HepG2 (cell line): ENCODE data around the gene SLC1A4.

Experiments used
- BHLHE40 ChIP-seq: IDR thresholded peaks from 2 replicates; pipeline ENCODE4 v1.6.1; 2011; ENCODE audit warnings: low read length, improper control_type of control experiment
- BRD4 ChIP-seq: sonication (generic); formaldehyde crosslinking; IDR thresholded peaks from 2 replicates; pipeline ENCODE4 v1.4.0; 2020; ENCODE audit warnings: missing genetic modification reagents
- CTCF ChIP-seq: sonication (generic); formaldehyde crosslinking; IDR thresholded peaks from 2 replicates; pipeline ENCODE4 v1.5.0; 2020; ENCODE audit warnings: mild to moderate bottlenecking, missing genetic modification reagents, moderate library complexity
- DNMT1 ChIP-seq: sonication (generic); formaldehyde crosslinking; IDR thresholded peaks from 2 replicates; pipeline ENCODE4 v1.5.1; 2020; ENCODE audit warnings: mild to moderate bottlenecking, missing genetic modification reagents
- GPBP1L1 ChIP-seq: sonication (generic); formaldehyde crosslinking; IDR thresholded peaks from 2 replicates; pipeline ENCODE4 v1.5.0; 2020; ENCODE audit warnings: mild to moderate bottlenecking, missing genetic modification reagents
- GRHL1 ChIP-seq: sonication (generic); formaldehyde crosslinking; conservative IDR thresholded peaks from 2 replicates; pipeline ENCODE4 v1.8.0; 2022; ENCODE audit warnings: missing genetic modification reagents
- ISL2 ChIP-seq: sonication (generic); formaldehyde crosslinking; IDR thresholded peaks from 2 replicates; pipeline ENCODE4 v1.5.0; 2020; ENCODE audit warnings: missing genetic modification reagents
- MXI1 ChIP-seq: IDR thresholded peaks from 3 replicates; pipeline ENCODE4 v1.6.1; 2012; ENCODE audit warnings: low read depth, low read length, inconsistent platforms, borderline replicate concordance
- POLR2AphosphoS5 ChIP-seq: IDR thresholded peaks from 2 replicates; pipeline ENCODE4 v1.6.1; 2012; ENCODE audit warnings: low read depth, low read length
- U2AF2 ChIP-seq: fragments of 200-400 bp; formaldehyde crosslinking; IDR thresholded peaks from 2 replicates; pipeline ENCODE4 v1.6.1; 2017; ENCODE audit warnings: low read depth, mild to moderate bottlenecking, low read length
- ZBTB7A ChIP-seq: sonication (generic); formaldehyde crosslinking; IDR thresholded peaks from 2 replicates; pipeline ENCODE4 v1.8.0; 2022; ENCODE audit warnings: mild to moderate bottlenecking, missing genetic modification reagents
- ZNF770 ChIP-seq: sonication (generic); formaldehyde crosslinking; IDR thresholded peaks from 2 replicates; pipeline ENCODE4 v1.5.0; 2020; ENCODE audit warnings: mild to moderate bottlenecking, missing genetic modification reagents
- ZNF878 ChIP-seq: sonication (generic); formaldehyde crosslinking; IDR thresholded peaks from 2 replicates; pipeline ENCODE4 v1.8.1; 2023; ENCODE audit warnings: mild to moderate bottlenecking, missing genetic modification reagents, moderate library complexity

- TF ChIP-seq BHLHE40 (no peak), U2AF2 (no peak), CTCF (CRISPR knock-in tag) (no peak), POLR2AphosphoS5 (no peak), ZNF878 (CRISPR knock-in tag) (no peak), ZBTB7A (CRISPR knock-in tag) (no peak), MXI1 (no peak), GRHL1 (CRISPR knock-in tag) (no peak), ZNF770 (no peak), GPBP1L1 (CRISPR knock-in tag) (no peak), DNMT1 (no peak), ISL2 (no peak), BRD4 (CRISPR knock-in tag) (no peak)
Measured at GRCh38 chr2:64992218-64992617, 3.0 kb downstream of the SLC1A4 start.
